Putamen (tissue), 1 donor: Measurements from ENCODE around the gene ROBO4.

ENCODE experiments used
- DNase-seq: peaks from one replicate; pipeline ENCODE4 v3.0.0-alpha.2; 2016; ENCODE audit warnings: low spot score

ROBO4 gene

GRCh38 chr11:124840666-124841065 is 57.0 kb downstream of the ROBO4 start:
- DNase-seq = no peak

DNA sequence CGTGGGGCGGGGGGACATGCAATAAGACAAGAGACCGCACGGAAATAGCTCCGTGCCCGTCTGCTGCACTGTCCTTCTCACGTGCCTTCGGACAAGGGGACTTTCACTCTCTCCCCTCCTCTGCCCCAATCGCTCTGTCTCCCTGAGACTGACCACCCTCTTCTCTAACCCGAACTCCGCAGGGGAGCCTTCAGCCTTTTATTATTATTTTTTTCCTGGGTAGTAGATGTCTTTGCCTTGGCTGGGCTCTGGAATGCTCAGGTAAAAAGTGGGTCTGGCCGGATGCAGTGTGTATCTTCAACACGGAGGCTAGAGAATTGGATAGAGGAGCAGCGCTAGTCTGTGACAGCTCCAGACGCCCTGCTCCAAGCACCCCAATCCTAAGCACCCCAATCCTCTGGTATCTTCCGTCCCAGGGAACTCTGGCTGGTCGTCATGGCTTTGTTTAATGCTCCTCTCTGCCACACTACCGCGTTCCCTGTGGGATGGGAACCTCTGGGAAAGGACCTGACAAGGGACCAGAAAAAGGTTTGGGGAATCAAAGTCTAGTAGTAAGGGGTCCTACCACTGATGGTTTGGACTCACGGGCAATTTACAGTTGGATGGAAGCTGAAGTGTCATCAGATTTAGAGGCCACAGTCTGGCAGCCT is 57.6 kb downstream of the ROBO4 start:
- DNase-seq = no peak

- no peak for DNase-seq
These were observed 58.3 kb downstream of the ROBO4 start for GRCh38 chr11:124839128-124839971.

DNA sequence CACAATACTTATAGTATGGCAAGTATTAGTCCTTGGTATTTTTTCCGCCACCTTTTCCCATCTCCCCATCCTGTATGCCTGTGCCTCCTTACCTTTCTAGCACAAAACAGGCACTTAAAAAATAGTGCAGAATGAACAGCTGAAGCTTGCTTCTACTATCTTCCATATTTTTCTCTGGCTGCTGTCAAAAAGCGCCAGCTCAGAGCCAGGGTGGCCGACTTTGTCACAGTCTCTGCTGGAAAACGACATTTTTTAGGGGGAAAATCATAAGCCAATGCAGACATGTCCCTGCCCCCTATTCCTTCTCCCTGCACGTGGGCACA is 58.9 kb downstream of the ROBO4 start:
- DNase-seq = no peak

- DNase-seq = peak; percentile 69
These were observed 60.2 kb downstream of the ROBO4 start for GRCh38 chr11:124837491-124837856.

DNA sequence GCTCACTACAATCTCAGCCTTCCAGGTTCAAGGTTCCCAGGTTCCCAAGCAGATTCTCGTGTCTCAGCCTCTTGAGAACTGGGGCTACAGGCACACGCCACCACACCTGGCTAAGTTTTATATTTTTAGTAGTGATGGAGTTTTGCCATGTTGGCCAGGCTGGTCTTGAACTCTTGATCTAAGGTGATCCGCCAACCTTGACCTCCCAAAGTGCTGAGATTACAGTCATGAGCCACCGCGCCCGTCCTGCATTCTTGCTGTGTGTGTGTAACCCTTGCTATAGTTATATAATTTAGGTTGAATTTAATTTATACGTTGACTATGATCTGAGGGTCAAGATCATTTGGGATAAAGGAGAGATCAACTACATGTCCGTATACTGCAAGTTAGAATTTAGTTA is 61.7 kb downstream of the ROBO4 start:
- no peak for DNase-seq

DNA sequence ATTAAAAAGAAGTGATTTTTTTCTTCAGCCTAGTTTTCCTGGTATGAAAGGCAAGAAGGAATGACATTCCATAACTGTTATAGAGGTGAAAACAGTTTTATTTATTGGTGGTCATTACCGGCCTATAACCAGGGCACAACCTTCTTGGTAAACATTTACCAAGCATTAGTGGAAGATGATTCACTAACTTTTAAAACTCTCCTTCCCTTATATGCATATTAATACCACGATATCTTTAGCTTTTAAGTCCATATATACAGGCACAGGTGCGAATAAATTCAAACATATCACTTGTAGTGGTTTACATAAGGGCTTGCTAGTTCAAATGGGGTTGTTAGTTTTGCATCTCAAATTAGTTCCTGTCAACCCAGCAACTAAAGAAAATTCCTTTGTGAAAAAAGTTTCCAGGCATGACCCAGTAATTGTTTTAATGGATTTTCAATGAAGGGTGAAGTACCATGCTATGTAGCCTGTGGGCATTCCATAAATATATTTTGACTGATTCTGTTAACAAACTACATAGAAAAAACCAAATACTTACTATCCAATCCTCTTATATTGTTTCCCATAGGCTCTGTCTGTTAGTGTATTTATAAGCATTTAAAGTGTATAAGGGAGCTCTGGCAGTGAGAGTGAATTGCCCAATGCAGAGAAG is 63.0 kb downstream of the ROBO4 start:
- no peak for DNase-seq
